ENCODE measurements around the gene SNAI3. TPM values are rescaled to one million over a fixed set of nuclear protein-coding genes. Genes with fewer than 3 reads are reported as not detected.

The SNAI3 gene
- total and polyA plus RNA-seq, 2 donors: 1.5 to 2.9 TPM

GRCh38 chr16:88651989-88652761 is 34.1 kb downstream of the SNAI3 start:
- H3K27me3 ChIP-seq (ENCODE audit: control insufficient read depth in 2 of 2, insufficient read depth in 1 of 2, low read length in 1 of 2): no peaks in the 10 kb centered on the region
- 89% methylated on average over 29 of the region's 29 CpGs for WGBS
- H3K4me3 ChIP-seq (ENCODE audit: low read length in 2 of 2): no peak overlapping the region
- H3K36me3 ChIP-seq (ENCODE audit: control insufficient read depth in 2 of 2, insufficient read depth in 2 of 2, low read length in 1 of 2): peaks cover 16 to 29% of the 10 kb centered on the region in 2 donors
- peaks cover 13 to 23% of the 10 kb centered on the region in 2 donors for H3K4me1 ChIP-seq (ENCODE audit: control insufficient read depth in 2 of 2, insufficient read depth in 2 of 2, low read length in 2 of 2)
- no peak for DNase-seq (ENCODE audit: low read depth in 6 of 9, low spot score in 9 of 9)
- peak overlapping the region in 1 of 2 donors; percentile 22 for H3K27ac ChIP-seq (ENCODE audit: low read depth in 1 of 2, low read length in 1 of 2)
- peaks cover 0 to 6% of the 10 kb centered on the region in 2 donors for H3K9me3 ChIP-seq (ENCODE audit: control insufficient read depth in 2 of 2, insufficient read depth in 1 of 2, low read length in 1 of 2)

GRCh38 chr16:88651276-88651988 is 34.9 kb downstream of the SNAI3 start:
- WGBS: 50% methylated on average over 24 of the region's 24 CpGs
- peaks cover 0 to 6% of the 10 kb centered on the region in 2 donors for H3K9me3 ChIP-seq (ENCODE audit: control insufficient read depth in 2 of 2, insufficient read depth in 1 of 2, low read length in 1 of 2)
- no peaks in the 10 kb centered on the region for H3K27me3 ChIP-seq (ENCODE audit: control insufficient read depth in 2 of 2, insufficient read depth in 1 of 2, low read length in 1 of 2)
- H3K4me3 ChIP-seq (ENCODE audit: low read length in 2 of 2): peak overlapping the region; percentile 63 to 85
- peaks cover 16 to 30% of the 10 kb centered on the region in 2 donors for H3K36me3 ChIP-seq (ENCODE audit: control insufficient read depth in 2 of 2, insufficient read depth in 2 of 2, low read length in 1 of 2)
- H3K27ac ChIP-seq (ENCODE audit: low read depth in 1 of 2, low read length in 1 of 2): peak overlapping the region; percentile 65 to 67
- DNase-seq (ENCODE audit: low read depth in 6 of 9, low spot score in 9 of 9): peak in 3 of 9 donors; percentile 28 to 60 (median 30)
- H3K4me1 ChIP-seq (ENCODE audit: control insufficient read depth in 2 of 2, insufficient read depth in 2 of 2, low read length in 2 of 2): peaks cover 13 to 23% of the 10 kb centered on the region in 2 donors

GRCh38 chr16:88650749-88651275 is 35.5 kb downstream of the SNAI3 start, which contains the start of gene CYBA:
CYBA (minus strand) TSS chr16:88651053; CDS start chr16:88651013, 40 bp downstream.
- H3K9me3 ChIP-seq (ENCODE audit: control insufficient read depth in 2 of 2, insufficient read depth in 1 of 2, low read length in 1 of 2): peaks cover 0 to 6% of the 10 kb centered on the region in 2 donors
- H3K4me1 ChIP-seq (ENCODE audit: control insufficient read depth in 2 of 2, insufficient read depth in 2 of 2, low read length in 2 of 2): peaks cover 13 to 23% of the 10 kb centered on the region in 2 donors
- H3K27me3 ChIP-seq (ENCODE audit: control insufficient read depth in 2 of 2, insufficient read depth in 1 of 2, low read length in 1 of 2): no peaks in the 10 kb centered on the region
- H3K36me3 ChIP-seq (ENCODE audit: control insufficient read depth in 2 of 2, insufficient read depth in 2 of 2, low read length in 1 of 2): peaks cover 16 to 35% of the 10 kb centered on the region in 2 donors
- peak within 1 kb of the TSS; percentile 63 to 85 for H3K4me3 ChIP-seq (ENCODE audit: low read length in 2 of 2)
- DNase-seq (ENCODE audit: low read depth in 6 of 9, low spot score in 9 of 9): peak in 6 of 9 donors; percentile 45 to 77 (median 52)
- under 1% methylated on average over 41 of the region's 41 CpGs for WGBS
- peak within 1 kb of the TSS; percentile 65 to 80 for H3K27ac ChIP-seq (ENCODE audit: low read depth in 1 of 2, low read length in 1 of 2)

- 10% methylated on average over 37 of the region's 37 CpGs for WGBS
These were observed 36.2 kb downstream of the SNAI3 start for GRCh38 chr16:88649924-88650748.

GRCh38 chr16:88649195-88649923 is 36.9 kb downstream of the SNAI3 start:
- WGBS: 91% methylated on average over 20 of the region's 20 CpGs
- H3K4me3 ChIP-seq (ENCODE audit: low read length in 2 of 2): peak overlapping the region; percentile 63 to 85
- peaks cover 12 to 30% of the 10 kb centered on the region in 2 donors for H3K36me3 ChIP-seq (ENCODE audit: control insufficient read depth in 2 of 2, insufficient read depth in 2 of 2, low read length in 1 of 2)
- no peak overlapping the region for H3K27ac ChIP-seq (ENCODE audit: low read depth in 1 of 2, low read length in 1 of 2)
- no peak for DNase-seq (ENCODE audit: low read depth in 6 of 9, low spot score in 9 of 9)
- H3K9me3 ChIP-seq (ENCODE audit: control insufficient read depth in 2 of 2, insufficient read depth in 1 of 2, low read length in 1 of 2): peaks cover 0 to under 1% of the 10 kb centered on the region in 2 donors
- no peaks in the 10 kb centered on the region for H3K27me3 ChIP-seq (ENCODE audit: control insufficient read depth in 2 of 2, insufficient read depth in 1 of 2, low read length in 1 of 2)
- peaks cover 13 to 23% of the 10 kb centered on the region in 2 donors for H3K4me1 ChIP-seq (ENCODE audit: control insufficient read depth in 2 of 2, insufficient read depth in 2 of 2, low read length in 2 of 2)

More at GRCh38 chr16:88649924-88650748, 36.2 kb downstream of the SNAI3 start:
- Histone ChIP-seq H3K4me1 (ENCODE audit: control insufficient read depth in 2 of 2, insufficient read depth in 2 of 2, low read length in 2 of 2) (peaks cover 13 to 23% of the 10 kb centered on the region in 2 donors), H3K27me3 (ENCODE audit: control insufficient read depth in 2 of 2, insufficient read depth in 1 of 2, low read length in 1 of 2) (no peaks in the 10 kb centered on the region), H3K36me3 (ENCODE audit: control insufficient read depth in 2 of 2, insufficient read depth in 2 of 2, low read length in 1 of 2) (peaks cover 17 to 36% of the 10 kb centered on the region in 2 donors), H3K4me3 (ENCODE audit: low read length in 2 of 2) (peak overlapping the region; percentile 63 to 85), H3K9me3 (ENCODE audit: control insufficient read depth in 2 of 2, insufficient read depth in 1 of 2, low read length in 1 of 2) (peaks cover 0 to 6% of the 10 kb centered on the region in 2 donors), H3K27ac (ENCODE audit: low read depth in 1 of 2, low read length in 1 of 2) (peak overlapping the region; percentile 34 to 80)
- DNase-seq (ENCODE audit: low read depth in 6 of 9, low spot score in 9 of 9): peak in 5 of 9 donors; percentile 33 to 74 (median 38)

GRCh38 chr16:88647178-88648070 is 38.9 kb downstream of the SNAI3 start:
- Histone ChIP-seq H3K27me3 (ENCODE audit: control insufficient read depth in 2 of 2, insufficient read depth in 1 of 2, low read length in 1 of 2) (no peaks in the 10 kb centered on the region), H3K4me3 (ENCODE audit: low read length in 2 of 2) (no peak overlapping the region), H3K27ac (ENCODE audit: low read depth in 1 of 2, low read length in 1 of 2) (no peak overlapping the region), H3K36me3 (ENCODE audit: control insufficient read depth in 2 of 2, insufficient read depth in 2 of 2, low read length in 1 of 2) (peaks cover 18 to 36% of the 10 kb centered on the region in 2 donors), H3K4me1 (ENCODE audit: control insufficient read depth in 2 of 2, insufficient read depth in 2 of 2, low read length in 2 of 2) (peaks cover 13 to 23% of the 10 kb centered on the region in 2 donors), H3K9me3 (ENCODE audit: control insufficient read depth in 2 of 2, insufficient read depth in 1 of 2, low read length in 1 of 2) (peaks cover 0 to 1% of the 10 kb centered on the region in 2 donors)
- no peak for DNase-seq (ENCODE audit: low read depth in 6 of 9, low spot score in 9 of 9)
- 97% methylated on average over 22 of the region's 22 CpGs for WGBS

- Histone ChIP-seq H3K4me3 (ENCODE audit: low read length in 2 of 2) (no peak overlapping the region), H3K27me3 (ENCODE audit: control insufficient read depth in 2 of 2, insufficient read depth in 1 of 2, low read length in 1 of 2) (no peaks in the 10 kb centered on the region), H3K4me1 (ENCODE audit: control insufficient read depth in 2 of 2, insufficient read depth in 2 of 2, low read length in 2 of 2) (peaks cover 13 to 18% of the 10 kb centered on the region in 2 donors), H3K27ac (ENCODE audit: low read depth in 1 of 2, low read length in 1 of 2) (no peak overlapping the region), H3K9me3 (ENCODE audit: control insufficient read depth in 2 of 2, insufficient read depth in 1 of 2, low read length in 1 of 2) (peaks cover 1 to 3% of the 10 kb centered on the region in 2 donors), H3K36me3 (ENCODE audit: control insufficient read depth in 2 of 2, insufficient read depth in 2 of 2, low read length in 1 of 2) (peaks cover 14 to 36% of the 10 kb centered on the region in 2 donors)
- DNase-seq (ENCODE audit: low read depth in 6 of 9, low spot score in 9 of 9): no peak
- WGBS: 97% methylated on average over 28 of the region's 28 CpGs
These were observed 39.8 kb downstream of the SNAI3 start for GRCh38 chr16:88646345-88647034.

All from thymus (tissue), 11 donors.